EH (cell line): ENCODE results near the gene HSPB7.
A peak's percentile ranks its signal among the peaks of the same experiment; 100 is the strongest.

Experiments used
- DNase-seq: peaks from one replicate; pipeline ENCODE4 v3.0.0-alpha.2; 2015; ENCODE audit warnings: low read depth

HSPB7 gene

DNA sequence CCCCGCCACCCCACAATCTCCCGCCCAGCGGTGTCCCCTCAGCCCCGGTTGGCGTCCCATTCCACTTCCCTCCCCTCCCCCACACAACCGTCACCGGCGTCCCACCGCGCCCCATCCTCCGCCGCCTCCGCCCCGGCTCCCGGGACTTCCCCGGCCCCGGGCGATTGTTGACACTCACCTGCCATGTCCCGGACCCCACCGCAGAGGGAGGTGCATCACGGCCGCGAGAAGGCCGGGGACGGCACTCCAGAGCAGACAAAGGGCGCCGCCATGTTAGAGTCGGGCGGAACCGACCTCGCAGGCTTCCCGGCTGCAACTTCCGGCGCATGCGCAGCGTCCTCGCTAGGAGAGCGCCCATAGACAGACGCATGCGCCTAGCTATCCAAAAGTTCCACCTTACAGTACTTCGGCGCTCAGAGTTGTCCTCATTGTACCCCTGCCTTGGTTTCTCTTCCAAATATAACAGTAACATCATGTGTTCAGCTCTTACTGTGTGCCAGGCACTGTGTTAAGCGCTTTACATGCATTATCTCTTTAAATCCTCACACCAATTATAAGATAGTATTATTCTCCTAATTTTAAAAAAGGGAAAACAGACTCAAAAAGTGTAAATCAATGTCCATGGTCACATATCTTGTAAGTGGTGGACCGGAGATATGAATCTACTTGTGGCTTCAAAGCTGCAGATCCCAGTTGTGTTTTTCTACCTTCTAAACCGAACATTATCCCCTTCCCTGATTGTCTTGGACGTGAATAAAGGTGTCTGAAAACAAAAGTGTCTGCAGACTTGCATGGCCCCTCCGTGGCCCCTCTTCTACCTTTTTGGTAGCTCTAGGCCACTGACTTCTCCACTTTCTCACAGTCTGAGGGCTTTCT is 41.8 kb downstream of the HSPB7 start, which contains the start of gene ZBTB17:
Gene ZBTB17, minus strand, starts transcription at position 297 of the 876 bp plus-strand sequence. CDS start 27,606 bp downstream, outside the sequence.
- DNase-seq, result peak; percentile 93

GRCh38 chr1:15975358-15975804 is 42.5 kb downstream of the HSPB7 start:
- DNase-seq, result peak; percentile 72

DNA sequence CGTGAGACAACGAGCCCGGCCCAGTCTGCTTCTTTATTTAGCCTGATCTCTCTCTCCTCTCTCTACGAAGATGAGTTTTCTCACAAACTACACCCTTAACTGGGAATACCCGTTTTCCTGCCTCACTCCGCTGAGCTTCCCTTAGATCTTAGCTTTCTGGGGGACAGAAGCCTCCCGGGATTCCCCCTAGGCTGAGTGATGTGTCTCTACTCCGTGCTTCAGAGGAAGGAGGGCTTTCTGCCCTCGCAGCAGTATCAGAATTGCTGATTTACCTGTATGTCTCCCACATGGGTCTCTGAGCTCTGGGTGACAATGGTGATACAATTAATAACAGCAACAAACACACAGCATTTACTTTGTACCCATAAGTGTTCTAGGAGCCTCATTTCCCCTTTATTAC is 43.0 kb downstream of the HSPB7 start:
- DNase-seq, result no peak

DNA sequence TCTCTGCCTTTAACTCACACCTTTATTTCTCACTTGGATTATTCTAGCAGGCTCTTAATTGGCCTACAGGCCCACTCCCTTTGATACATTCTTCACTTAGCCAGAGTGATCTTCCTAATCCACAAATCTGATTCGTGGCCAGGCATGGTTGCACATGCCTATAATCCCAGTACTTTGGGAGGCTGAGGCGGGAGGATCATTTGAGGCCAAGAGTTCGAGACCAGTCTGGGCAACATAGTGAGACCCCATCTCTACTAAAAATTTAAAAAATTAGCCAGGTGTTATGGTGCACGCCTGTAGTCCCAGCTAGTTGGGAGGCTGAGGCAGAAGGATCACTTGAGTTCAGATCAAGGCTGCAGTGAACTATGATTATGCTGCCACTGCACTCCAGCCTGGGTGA is 44.1 kb downstream of the HSPB7 start:
- DNase-seq, result no peak

DNA sequence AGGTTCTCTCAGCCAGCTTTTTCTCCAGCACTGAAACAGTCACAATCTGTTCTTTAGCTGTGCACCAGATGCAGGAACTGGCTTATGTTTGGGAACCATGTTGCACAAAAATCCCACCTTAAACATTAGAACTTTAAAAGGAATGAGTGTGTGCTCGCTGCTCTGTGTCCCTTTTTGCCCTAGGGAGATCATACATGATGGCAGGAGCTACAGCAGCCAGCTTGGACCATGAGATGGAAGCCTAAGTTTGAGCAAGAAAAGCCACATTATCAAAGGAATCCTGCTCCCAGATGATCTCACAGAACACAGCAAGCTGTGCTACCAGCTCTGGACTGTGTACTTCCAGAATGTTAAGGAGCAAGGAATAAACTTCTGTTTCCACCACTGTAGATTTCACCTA is 45.4 kb downstream of the HSPB7 start:
- no peak for DNase-seq

- no peak for DNase-seq
These were observed 46.9 kb downstream of the HSPB7 start for GRCh38 chr1:15970911-15971310.

GRCh38 chr1:15969321-15969880 is 48.4 kb downstream of the HSPB7 start:
- no peak for DNase-seq

DNA sequence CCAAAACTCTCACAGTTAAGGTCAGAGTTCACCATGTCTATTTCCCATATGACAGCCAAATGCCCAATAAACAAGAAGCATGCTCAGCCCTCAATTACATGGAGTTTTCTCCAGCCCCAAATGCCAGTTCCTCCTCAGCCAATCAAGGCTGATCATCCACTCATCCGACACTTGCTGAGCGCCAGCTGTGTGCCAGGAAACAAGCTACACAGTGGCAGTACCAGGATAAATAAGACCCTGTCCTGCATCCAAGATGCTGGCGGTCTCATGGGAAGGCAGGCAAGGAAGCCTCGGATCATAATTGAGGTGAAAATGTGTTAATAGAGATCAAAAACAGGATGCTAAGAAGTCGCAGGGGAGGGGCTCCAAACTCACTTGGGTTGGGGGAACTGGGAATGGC is 49.7 kb downstream of the HSPB7 start:
- DNase-seq, result no peak

GRCh38 chr1:15966956-15967344 is 50.9 kb downstream of the HSPB7 start:
- DNase-seq, result no peak

GRCh38 chr1:15966081-15966955 is 51.5 kb downstream of the HSPB7 start:
- peak; percentile 63 for DNase-seq

GRCh38 chr1:15965228-15965767 is 52.5 kb downstream of the HSPB7 start:
- DNase-seq, result peak; percentile 76
